HEK293T (cell line): ENCODE measurements around the gene CNGB1.

Experiments used
- CTCF ChIA-PET: fragments of 350-600 bp; formaldehyde crosslinking; extraction: SDS; loops from one replicate; lab custom pipeline; 2021; ENCODE audit warnings: antibody characterized with exemption, inconsistent platforms; lab: Yijun Ruan, JAX
- POLR2A ChIA-PET: fragments of 350-600 bp; formaldehyde crosslinking; extraction: SDS; loops from one replicate; lab custom pipeline; 2020; ENCODE audit warnings: antibody characterized with exemption, inconsistent platforms; lab: Yijun Ruan, JAX
- DNase-seq: peaks from one replicate; pipeline ENCODE4 v3.0.0; 2012; ENCODE audit warnings: mixed read lengths; ENCODE audit errors: extremely low spot score
- ARNT ChIP-seq: fragments of 450-650 bp; IDR thresholded peaks from 2 replicates; pipeline ENCODE4 v1.6.1; 2017; ENCODE audit warnings: mild to moderate bottlenecking
- BHLHE40 ChIP-seq: fragments of 450-650 bp; IDR thresholded peaks from 2 replicates; pipeline ENCODE4 v1.6.1; 2016; ENCODE audit warnings: mild to moderate bottlenecking, moderate library complexity, borderline replicate concordance
- CTBP1 ChIP-seq: fragments of 450-650 bp; IDR thresholded peaks from 2 replicates; pipeline ENCODE4 v1.6.1; 2016; ENCODE audit warnings: borderline replicate concordance
- ELF4 ChIP-seq: fragments of 450-650 bp; IDR thresholded peaks from 2 replicates; pipeline ENCODE4 v1.6.1; 2017; ENCODE audit warnings: antibody characterized with exemption
- FOXA1 ChIP-seq: fragments of 450-650 bp; IDR thresholded peaks from 2 replicates; pipeline ENCODE4 v1.6.1; 2016; ENCODE audit warnings: mild to moderate bottlenecking
- FOXK2 ChIP-seq: fragments of 450-650 bp; IDR thresholded peaks from 2 replicates; pipeline ENCODE4 v1.6.1; 2016; ENCODE audit warnings: mild to moderate bottlenecking
- FOXM1 ChIP-seq: fragments of 450-650 bp; IDR thresholded peaks from 2 replicates; pipeline ENCODE4 v1.6.1; 2017; ENCODE audit warnings: mild to moderate bottlenecking, borderline replicate concordance
- HDGF ChIP-seq: fragments of 450-650 bp; IDR thresholded peaks from 2 replicates; pipeline ENCODE4 v1.6.1; 2017; ENCODE audit warnings: antibody characterized with exemption, borderline replicate concordance
- L3MBTL2 ChIP-seq: fragments of 450-650 bp; conservative IDR thresholded peaks from 2 replicates; pipeline ENCODE4 v1.6.1; 2016; ENCODE audit warnings: mild to moderate bottlenecking
- LEF1 ChIP-seq: fragments of 450-650 bp; IDR thresholded peaks from 2 replicates; pipeline ENCODE4 v1.6.1; 2017; ENCODE audit warnings: mild to moderate bottlenecking, borderline replicate concordance
- NFRKB ChIP-seq: fragments of 450-650 bp; IDR thresholded peaks from 2 replicates; pipeline ENCODE4 v1.6.1; 2016; ENCODE audit warnings: mild to moderate bottlenecking, moderate library complexity
- SP1 ChIP-seq: fragments of 450-650 bp; IDR thresholded peaks from 2 replicates; pipeline ENCODE4 v1.6.1; 2017
- SUZ12 ChIP-seq: fragments of 450-650 bp; IDR thresholded peaks from 2 replicates; pipeline ENCODE4 v1.6.1; 2016; ENCODE audit warnings: mild to moderate bottlenecking
- TARDBP ChIP-seq: fragments of 450-650 bp; IDR thresholded peaks from 2 replicates; pipeline ENCODE4 v1.6.1; 2016
- ZNF384 ChIP-seq: fragments of 450-650 bp; IDR thresholded peaks from 2 replicates; pipeline ENCODE4 v1.6.1; 2016
- TF ChIP-seq, protein P1 (sequence below): fragments of 450-650 bp; IDR thresholded peaks from 2 replicates; pipeline ENCODE4 v1.6.1; 2016

The CNGB1 gene

DNA sequence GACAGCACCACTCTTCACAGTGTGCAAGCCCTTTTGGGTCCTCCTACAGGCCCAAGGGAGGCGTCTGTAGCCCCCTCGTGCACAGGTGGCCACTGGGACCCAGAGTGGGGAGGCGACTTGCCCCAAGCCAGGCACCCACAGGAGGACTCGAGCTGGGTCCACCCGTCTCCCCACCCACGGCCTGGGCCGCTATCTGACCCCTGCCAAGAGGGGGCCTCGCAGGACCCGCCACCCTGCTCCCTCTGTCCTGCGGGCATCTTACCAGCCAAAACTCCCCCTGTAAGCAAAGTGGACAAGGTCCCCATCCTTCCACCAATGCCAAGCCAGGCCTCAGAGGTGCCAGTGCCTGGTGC, 31.1 kb downstream of the CNGB1 start:
- DNase-seq, result no peak
- POLR2A ChIA-PET, result no interaction called here
- CTCF ChIA-PET, result interaction anchor here (1.2 kb wide), 1 partner anchor 12 kb away, joined by 5 read pairs; no protein-coding TSS in a partner anchor
- TF ChIP-seq TARDBP (no peak), FOXK2 (no peak), NFRKB (no peak), ARNT (no peak), L3MBTL2 (no peak), SP1 (no peak), ELF4 (no peak), FOXM1 (no peak), FOXA1 (no peak), HDGF (no peak), SUZ12 (no peak), BHLHE40 (no peak), CTBP1 (no peak), ZNF384 (no peak), LEF1 (no peak)
- TF ChIP-seq, protein P1, sequence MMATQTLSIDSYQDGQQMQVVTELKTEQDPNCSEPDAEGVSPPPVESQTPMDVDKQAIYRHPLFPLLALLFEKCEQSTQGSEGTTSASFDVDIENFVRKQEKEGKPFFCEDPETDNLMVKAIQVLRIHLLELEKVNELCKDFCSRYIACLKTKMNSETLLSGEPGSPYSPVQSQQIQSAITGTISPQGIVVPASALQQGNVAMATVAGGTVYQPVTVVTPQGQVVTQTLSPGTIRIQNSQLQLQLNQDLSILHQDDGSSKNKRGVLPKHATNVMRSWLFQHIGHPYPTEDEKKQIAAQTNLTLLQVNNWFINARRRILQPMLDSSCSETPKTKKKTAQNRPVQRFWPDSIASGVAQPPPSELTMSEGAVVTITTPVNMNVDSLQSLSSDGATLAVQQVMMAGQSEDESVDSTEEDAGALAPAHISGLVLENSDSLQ, result no peak

DNA sequence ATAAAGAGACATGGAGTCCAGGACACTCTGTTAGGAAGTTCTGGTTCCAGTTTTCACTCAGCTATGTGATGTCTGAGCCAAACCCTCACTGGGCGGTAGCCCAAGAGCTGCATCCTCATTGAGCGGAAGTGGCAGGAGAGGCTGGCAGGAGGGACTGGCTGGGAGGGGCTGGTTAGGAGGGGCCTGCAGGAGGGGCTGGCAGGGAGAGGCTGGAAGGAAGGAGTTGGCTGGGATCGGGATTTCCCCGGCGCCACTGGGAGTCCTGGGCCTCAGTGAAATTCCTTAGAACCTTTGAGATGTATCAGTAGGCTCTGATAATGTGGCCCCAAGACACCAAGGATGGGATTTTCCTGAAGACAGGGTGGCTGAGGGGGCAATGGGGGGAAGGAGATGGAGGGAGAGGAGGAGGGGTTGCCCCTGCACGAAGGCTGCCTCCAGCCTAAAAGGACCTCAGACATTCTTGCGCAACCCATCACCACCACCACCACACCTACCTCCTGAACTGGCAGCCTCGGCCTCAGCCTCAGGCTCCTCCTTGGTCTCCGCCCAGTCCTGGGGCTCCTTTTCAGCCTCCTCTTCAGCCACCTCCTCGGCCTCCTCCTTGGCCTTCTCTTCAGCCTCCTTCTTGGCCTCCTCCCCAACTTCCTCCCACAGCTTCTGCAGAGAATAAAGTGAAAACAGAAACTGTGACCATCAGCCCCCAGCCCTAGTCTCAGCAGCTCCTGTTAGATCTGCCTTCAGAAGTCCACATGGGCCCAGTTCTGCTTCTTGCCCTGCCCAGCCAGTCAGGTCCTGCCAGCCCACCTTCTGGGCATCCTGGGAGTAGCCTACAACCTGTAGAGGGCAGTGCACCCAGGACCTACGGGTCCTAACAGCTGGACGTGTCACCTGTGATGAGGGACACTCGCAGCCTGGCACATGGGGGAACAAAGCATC, 31.7 kb downstream of the CNGB1 start:
- ChIA-PET POLR2A (no interaction called here), CTCF (interaction anchor here (1.2 kb wide), 1 partner anchor 11 kb away, joined by 5 read pairs; no protein-coding TSS in a partner anchor)
- no peak for TF ChIP-seq CTBP1
- no peak for TF ChIP-seq FOXA1
- no peak for TF ChIP-seq BHLHE40
- TF ChIP-seq SUZ12, result no peak
- TF ChIP-seq ELF4, result no peak
- TF ChIP-seq FOXK2, result no peak
- no peak for TF ChIP-seq SP1
- no peak for TF ChIP-seq L3MBTL2
- no peak for TF ChIP-seq LEF1
- TF ChIP-seq FOXM1, result no peak
- no peak for TF ChIP-seq TARDBP
- TF ChIP-seq, protein P1, result no peak
- TF ChIP-seq NFRKB, result no peak
- no peak for TF ChIP-seq ARNT
- DNase-seq, result no peak

DNA sequence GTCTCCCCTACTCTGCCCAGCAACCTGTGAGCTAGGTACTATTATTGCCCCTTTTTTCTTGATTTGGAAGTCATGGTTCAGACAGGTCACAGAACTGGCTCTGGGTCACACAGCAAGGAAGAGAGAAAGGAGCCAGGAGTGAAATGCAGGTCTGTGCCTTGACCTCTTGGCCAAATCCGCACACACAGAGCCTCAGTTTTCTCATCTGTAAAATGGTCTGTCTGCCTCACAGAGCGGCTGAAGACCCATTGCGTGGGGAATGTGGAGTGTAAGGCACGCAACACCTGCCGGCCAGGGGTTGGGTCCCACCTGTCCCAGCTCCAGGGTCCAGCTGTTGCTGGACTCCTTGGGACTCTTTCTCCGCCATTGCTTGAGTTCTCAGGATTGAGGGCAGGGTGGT, 32.4 kb downstream of the CNGB1 start:
- DNase-seq, result no peak
- ChIA-PET POLR2A (no interaction called here), CTCF (no interaction called here)
- no peak for TF ChIP-seq FOXA1
- no peak for TF ChIP-seq CTBP1
- no peak for TF ChIP-seq ZNF384

DNA sequence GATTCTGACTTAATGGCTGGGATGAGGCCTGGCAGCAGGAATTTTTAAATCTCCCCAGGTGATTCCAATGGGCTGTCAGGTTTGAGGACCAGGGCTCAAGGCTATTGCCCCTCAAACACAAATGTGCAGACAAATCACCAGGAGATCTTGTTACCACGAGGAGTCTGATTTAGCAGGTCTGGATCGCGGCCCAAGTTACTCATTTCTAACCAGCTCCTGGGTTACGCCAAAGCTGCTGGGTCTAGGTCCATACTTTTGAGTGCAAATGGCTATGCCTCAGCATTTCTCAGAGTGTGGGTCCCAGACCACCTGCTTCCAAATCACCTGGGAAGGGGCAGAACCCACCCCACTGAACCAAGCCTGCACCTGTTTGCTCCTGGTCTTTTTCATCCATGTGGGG, 33.1 kb downstream of the CNGB1 start:
- ChIA-PET CTCF (no interaction called here), POLR2A (no interaction called here)
- TF ChIP-seq, protein P1, result no peak
- TF ChIP-seq LEF1 (no peak), HDGF (no peak), FOXA1 (no peak), SP1 (no peak), L3MBTL2 (no peak), NFRKB (no peak), FOXM1 (no peak), ARNT (no peak)
- DNase-seq, result no peak

DNA sequence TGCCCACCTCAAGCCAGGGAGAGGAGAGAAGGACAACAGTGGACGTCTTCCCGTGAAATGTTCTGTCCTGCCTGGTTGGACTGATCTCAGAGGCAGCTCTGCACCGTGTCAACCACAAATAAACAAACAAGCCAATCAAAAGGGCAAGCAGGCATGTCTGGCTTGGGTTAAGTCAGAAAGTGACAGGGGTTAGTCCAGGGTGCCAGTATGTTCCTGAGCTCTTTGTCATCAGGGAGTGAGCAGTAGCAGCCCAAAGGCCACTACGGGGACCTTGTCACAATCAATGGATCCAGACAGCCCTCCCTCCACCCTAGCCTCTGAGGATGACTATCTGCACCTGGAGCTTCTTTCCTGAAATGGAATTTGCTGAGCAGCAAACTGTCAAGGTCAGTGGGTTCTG, 35.0 kb downstream of the CNGB1 start:
- POLR2A ChIA-PET, result no interaction called here

DNA sequence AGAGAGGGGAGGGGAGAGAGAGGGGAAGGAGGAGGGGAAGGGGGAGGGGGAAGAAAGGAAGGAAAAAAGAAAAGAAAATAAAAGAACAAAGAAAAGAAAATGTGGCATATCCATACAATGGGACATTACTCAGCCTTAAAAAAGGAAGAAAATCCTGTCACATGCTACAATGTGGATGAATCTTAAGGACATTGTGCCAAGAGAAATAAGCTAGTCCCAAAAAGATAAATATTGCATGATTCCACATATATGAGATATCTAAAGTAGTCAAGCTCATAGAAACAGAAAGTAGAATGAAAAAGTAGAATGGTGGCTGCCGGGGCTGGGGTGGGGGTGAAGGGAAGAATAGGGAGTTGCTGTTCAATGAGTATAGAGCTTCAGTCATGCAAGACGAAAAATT, 40.4 kb downstream of the CNGB1 start:
- ChIA-PET CTCF (no interaction called here), POLR2A (no interaction called here)
- TF ChIP-seq, protein P1, result no peak
- TF ChIP-seq ZNF384, result no peak
- no peak for TF ChIP-seq FOXA1
- no peak for TF ChIP-seq HDGF
- no peak for TF ChIP-seq TARDBP
- no peak for DNase-seq

More for the DNA sequence above, 35.0 kb downstream of the CNGB1 start:
- DNase-seq, result no peak
- TF ChIP-seq ARNT (no peak), BHLHE40 (no peak), LEF1 (no peak), ELF4 (no peak), TARDBP (no peak), HDGF (no peak), L3MBTL2 (no peak), FOXK2 (no peak), SUZ12 (no peak)
- CTCF ChIA-PET, result no interaction called here
